Activated CD8-positive, alpha-beta memory T cell treated with anti-CD3 and anti-CD28 coated beads for 48 hours (primary cell): Measurements from ENCODE around the gene NKX6-1.

Experiments
- DNase-seq, 3 experiments: peaks; one replicate each; pipeline ENCODE4 v3.0.0-alpha.2; 2020; ENCODE audit warnings: low read depth in 2 of 3, low spot score in 2 of 3

Gene NKX6-1

GRCh38 chr4:84479663-84480062 lies 19.4 kb downstream of the NKX6-1 start:
- DNase-seq: no peak

GRCh38 chr4:84477738-84478137 lies 21.4 kb downstream of the NKX6-1 start:
- DNase-seq: no peak

- DNase-seq: no peak
These were observed 25.0 kb downstream of the NKX6-1 start for GRCh38 chr4:84474107-84474506.

GRCh38 chr4:84472154-84472553 lies 26.9 kb downstream of the NKX6-1 start:
- DNase-seq: no peak

- DNase-seq: no peak
These were observed 28.8 kb downstream of the NKX6-1 start for GRCh38 chr4:84470204-84470785.

GRCh38 chr4:84467601-84468000 lies 31.5 kb downstream of the NKX6-1 start:
- no peak for DNase-seq

- DNase-seq: no peak
These were observed 39.3 kb downstream of the NKX6-1 start for GRCh38 chr4:84459783-84460182.

- DNase-seq: no peak
These were observed 42.9 kb downstream of the NKX6-1 start for GRCh38 chr4:84456157-84456556.

GRCh38 chr4:84455697-84456096 lies 43.4 kb downstream of the NKX6-1 start:
- DNase-seq: no peak

- no peak for DNase-seq
These were observed 47.5 kb downstream of the NKX6-1 start for GRCh38 chr4:84451546-84451945.

- DNase-seq: no peak
These were observed 55.6 kb downstream of the NKX6-1 start for GRCh38 chr4:84443523-84443922.

- no peak for DNase-seq
These were observed 56.3 kb downstream of the NKX6-1 start for GRCh38 chr4:84442778-84443177.
